ENCODE data around the gene GAB4. TPM values are rescaled to one million over a fixed set of nuclear protein-coding genes. Genes with fewer than 3 reads are reported as not detected.

Gene GAB4
- total RNA-seq, 4 donors from 2014 or later, result 0.21 to 0.22 TPM; not detected in 2

DNA sequence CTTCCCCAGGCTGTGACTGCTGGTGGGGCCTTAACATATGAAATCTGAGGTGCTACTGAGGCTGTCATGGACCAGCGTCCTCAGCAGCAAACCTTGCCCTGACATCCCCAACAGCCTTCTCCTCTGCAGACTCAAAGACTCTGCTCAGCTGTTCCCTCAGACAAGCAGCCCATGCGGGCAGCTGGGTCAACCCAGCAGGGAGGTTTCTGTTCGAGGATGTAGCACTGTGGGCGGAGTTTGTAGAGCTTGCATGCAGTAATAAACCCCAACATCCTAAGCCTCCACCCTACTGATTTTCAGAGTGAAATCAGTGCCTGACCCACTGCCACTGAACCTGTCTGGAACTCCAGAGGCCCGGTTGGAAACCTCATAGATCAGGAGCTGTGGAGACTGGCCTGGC is 94.0 kb downstream of the GAB4 start:
- no peak for DNase-seq (ENCODE audit: low spot score in 2 of 2)
- TF ChIP-seq POLR2A (IDR thresholded peaks at IDR 0.05) (no peak), EP300 (IDR thresholded peaks at IDR 0.05) (no peak), CTCF (IDR thresholded peaks at IDR 0.05) (no peak)
- Histone ChIP-seq H3K4me1 (peaks cover 0 to 8% (median 0%) of the 10 kb centered on the region in 4 donors), H3K27me3 (peaks cover 0 to 4% of the 10 kb centered on the region in 2 donors), H3K9me3 (no peaks in the 10 kb centered on the region), H3K36me3 (no peaks in the 10 kb centered on the region), H3K4me3 (no peak overlapping the region), H3K27ac (no peak overlapping the region)
- WGBS, 2 donors, result 39 to 82% methylated on average over 2 to 5 of the region's 5 CpGs

- no peak overlapping the region for H3K4me3 ChIP-seq
- no peak for TF ChIP-seq POLR2A (IDR thresholded peaks at IDR 0.05)
- TF ChIP-seq CTCF (IDR thresholded peaks at IDR 0.05), result no peak
- no peak for TF ChIP-seq EP300 (IDR thresholded peaks at IDR 0.05)
- no peaks in the 10 kb centered on the region for H3K9me3 ChIP-seq
- H3K4me1 ChIP-seq, result peaks cover 0 to 2% (median 0%) of the 10 kb centered on the region in 4 donors
- no peaks in the 10 kb centered on the region for H3K27me3 ChIP-seq
- DNase-seq (ENCODE audit: low spot score in 2 of 2), result no peak
- H3K27ac ChIP-seq, result no peak overlapping the region
- 59 to 65% methylated on average over 3 of the region's 3 CpGs for WGBS, 2 donors
- H3K36me3 ChIP-seq, result no peaks in the 10 kb centered on the region
These were observed 95.7 kb downstream of the GAB4 start for GRCh38 chr22:16912281-16912680.

Other genes with a start within 250 kb of the GAB4 start
- gene XKR3, start 182.8 kb downstream of the GAB4 start, total RNA-seq, result not detected
- 10 to 100 TPM; 17.8 to 24.6 (median 20.0) TPM for gene IL17RA, start 76.8 kb upstream of the GAB4 start, total RNA-seq
- gene TMEM121B, start 113.1 kb upstream of the GAB4 start, total RNA-seq, result 1 to 10 TPM in 1 of 4 donors, under 1 TPM in 3; under 0.01 to 1.2 (median 0.75) TPM
- gene HDHD5, start 151.1 kb upstream of the GAB4 start, total RNA-seq, result 10 to 100 TPM; 34.7 to 51.3 (median 44.3) TPM
- gene ADA2, start 211.2 kb upstream of the GAB4 start, total RNA-seq, result 10 to 100 TPM in 3 of 4 donors, 1 to 10 TPM in 1; 8.6 to 15.6 (median 13.2) TPM

All from tibial nerve (tissue), 4 donors.